NB4 (cell line): ENCODE data around the gene AUTS2.

Experiments used
- CTCF ChIP-seq: IDR thresholded peaks from one replicate; pipeline ENCODE4 v1.5.1; 2012; ENCODE audit warnings: low read depth, low read length
- MAX ChIP-seq: IDR thresholded peaks from 2 replicates; pipeline ENCODE4 v1.6.1; 2011; ENCODE audit warnings: low read depth, low read length
- POLR2A ChIP-seq: IDR thresholded peaks from 2 replicates; pipeline ENCODE4 v1.6.1; 2011; ENCODE audit warnings: mild to moderate bottlenecking; ENCODE audit not compliant: insufficient read length; ENCODE audit errors: extremely low read depth

GRCh38 chr7:70835658-70836057 lies 1237.4 kb downstream of the AUTS2 start:
- TF ChIP-seq CTCF (no peak), MAX (no peak), POLR2A (no peak)
